ENCODE results near the gene CC2D2A.

GRCh38 chr4:15451181-15451865, 18.4 kb upstream of the CC2D2A start:
- TF ChIP-seq POLR2AphosphoS5 (IDR thresholded peaks at IDR 0.05) (no peak), CTCF (IDR thresholded peaks at IDR 0.05) (no peak), POLR2A (IDR thresholded peaks at IDR 0.05) (no peak), EP300 (IDR thresholded peaks at IDR 0.05) (no peak)
